Inflammatory macrophage (primary cell): ENCODE results near the gene PDAP1.

Source experiments
- DNase-seq, 2 donors: peaks; one replicate each; pipeline ENCODE4 v3.0.0-alpha.2; 2020 to 2022

Gene PDAP1

DNA sequence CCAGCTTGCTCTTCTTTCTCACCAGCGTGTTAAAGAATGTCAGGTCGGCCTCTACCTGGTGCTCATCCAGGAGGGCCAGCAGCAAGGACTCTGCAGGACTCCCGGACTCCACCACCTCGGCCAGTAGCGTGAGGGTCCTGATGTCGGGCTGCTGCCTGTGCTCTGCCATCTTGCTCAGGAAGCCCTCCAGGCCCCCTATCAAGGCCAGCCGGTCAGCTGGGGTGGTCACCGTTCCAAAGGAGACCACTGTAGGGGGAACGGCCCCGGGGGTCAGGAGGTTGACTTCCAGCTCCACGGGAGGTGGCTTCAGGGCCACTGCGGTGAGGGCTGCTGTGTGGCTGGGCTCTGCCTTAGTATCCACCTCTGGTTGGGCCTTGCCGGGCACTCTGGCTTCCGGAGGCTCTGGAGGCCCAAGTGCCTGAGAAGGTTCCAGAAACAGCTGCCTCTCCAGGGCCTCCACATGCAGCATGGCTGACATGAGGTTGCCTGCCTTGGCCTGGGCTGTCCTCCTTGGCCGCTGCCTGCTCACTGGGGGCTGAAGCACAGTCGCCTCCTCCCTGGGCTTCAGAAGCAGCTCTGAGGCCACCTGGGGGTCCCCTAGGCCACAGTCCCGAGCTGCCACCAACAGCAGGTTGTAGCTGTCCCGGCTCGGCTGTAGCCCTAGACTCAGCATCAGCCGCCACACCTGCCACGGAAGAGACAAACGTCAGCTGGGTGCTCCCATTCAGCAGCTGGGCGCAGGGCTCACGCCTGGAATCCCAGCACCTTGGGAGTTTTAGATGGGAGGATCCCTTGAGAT lies 16.7 kb upstream of the PDAP1 start:
- DNase-seq: no peak

DNA sequence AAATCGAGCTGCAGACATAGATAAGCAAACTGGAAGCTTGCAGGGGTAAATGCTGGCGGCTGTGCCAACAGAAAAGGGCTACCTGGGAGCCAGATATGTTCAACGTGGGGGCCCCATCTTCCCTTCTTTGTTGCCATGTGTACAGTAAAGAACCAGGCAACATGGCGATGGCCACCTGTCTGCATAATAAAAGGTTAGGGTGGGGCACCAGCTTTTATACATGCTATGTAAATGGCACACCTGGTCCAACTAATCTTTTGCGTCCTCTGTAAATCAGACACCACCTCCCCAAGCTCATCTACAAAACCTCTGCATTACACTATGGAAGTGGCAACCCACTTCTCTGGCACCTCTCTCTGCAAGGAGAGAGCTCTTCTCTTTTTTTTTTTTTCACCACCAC lies 14.2 kb upstream of the PDAP1 start:
- no peak for DNase-seq

DNA sequence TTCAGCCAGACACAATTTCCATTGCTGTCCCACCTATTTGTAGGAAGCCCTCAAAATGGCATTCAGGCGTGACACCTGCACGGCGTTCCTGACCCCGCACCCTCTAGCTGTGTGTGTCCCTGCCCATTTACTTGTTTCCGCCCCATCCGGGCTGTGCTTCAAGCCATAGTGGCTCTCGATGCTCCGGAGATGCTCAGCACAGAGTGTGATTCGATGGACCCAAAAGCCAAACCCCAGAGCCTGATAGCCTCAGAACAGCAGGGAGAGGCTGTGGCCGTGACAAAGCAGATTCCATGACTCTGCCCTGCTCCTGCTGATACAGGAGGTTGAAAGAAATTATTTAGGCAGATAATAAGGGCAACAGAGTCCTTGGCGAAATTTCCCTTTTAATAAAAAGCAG lies 13.8 kb upstream of the PDAP1 start:
- no peak for DNase-seq

DNA sequence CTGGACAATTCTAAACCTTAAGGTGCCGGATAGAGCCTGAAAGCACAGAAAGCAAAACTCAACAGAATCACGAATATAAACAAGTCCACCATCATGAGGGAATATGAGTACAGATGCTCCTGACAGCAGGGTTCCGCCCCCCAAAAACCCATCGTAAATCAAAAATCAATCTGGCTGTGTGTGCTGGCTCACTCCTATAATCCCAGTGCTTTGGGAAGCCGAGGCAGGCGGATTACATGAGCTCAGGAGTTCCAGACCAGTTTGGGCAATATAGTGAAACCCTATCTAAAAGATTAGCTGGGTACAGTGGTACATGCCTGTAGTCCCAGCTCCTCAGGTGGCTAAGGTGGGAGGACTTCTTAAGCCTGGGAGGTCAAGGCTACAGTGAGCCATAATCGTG lies 12.6 kb upstream of the PDAP1 start:
- no peak for DNase-seq

DNA sequence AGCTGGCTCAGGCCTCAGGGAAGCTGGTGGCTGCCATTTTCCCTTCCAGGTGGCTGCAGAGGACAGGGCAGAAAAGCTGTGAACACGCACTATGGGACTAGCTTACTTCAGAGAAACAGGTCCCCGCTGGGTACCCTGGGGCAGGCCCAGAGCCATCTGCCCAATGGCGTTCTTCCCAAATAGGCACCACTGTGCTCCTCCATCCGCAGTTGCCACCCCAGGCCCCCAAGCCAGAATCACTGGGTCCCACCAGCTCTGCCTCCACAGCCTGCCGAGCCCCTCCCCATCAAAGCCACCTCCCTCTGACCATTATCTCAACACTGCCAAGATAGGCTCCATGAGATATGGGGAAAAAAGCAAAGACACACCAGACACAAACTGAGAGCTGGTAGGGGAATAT lies 11.8 kb upstream of the PDAP1 start:
- no peak for DNase-seq

DNA sequence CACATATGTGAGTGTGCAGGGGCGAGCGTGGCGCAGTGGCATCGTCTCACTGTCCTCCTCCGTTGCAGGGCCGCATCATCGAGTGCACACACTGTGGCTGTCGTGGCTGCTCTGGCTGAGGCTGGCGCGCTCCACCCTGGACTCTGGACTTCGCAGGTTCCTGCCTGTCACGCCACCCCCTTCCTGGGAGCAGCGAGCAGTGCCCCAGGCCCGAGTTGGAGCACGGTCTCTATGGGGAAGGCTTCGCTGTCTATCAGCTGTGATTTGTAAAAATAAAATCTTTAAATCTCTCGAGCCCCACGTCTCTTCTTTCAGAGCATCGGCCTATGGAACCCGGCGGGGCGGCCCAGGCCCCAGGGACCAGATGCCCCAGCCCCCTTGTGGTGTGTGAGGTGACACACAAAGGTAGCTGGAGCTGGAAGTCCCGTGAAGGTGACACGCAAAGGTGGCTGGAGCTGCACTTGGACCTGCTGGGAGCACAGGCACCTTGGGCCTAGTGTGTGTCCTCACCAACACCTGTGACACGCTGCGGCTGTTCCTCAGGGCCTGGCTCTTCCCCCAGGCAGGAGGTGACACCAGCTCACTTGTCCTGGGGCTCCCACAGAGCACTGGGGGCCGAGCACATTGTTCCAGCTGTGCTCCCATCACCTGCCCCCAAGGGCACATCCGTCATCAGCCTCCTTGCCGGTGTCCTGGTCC lies 11.1 kb upstream of the PDAP1 start:
- no peak for DNase-seq

DNA sequence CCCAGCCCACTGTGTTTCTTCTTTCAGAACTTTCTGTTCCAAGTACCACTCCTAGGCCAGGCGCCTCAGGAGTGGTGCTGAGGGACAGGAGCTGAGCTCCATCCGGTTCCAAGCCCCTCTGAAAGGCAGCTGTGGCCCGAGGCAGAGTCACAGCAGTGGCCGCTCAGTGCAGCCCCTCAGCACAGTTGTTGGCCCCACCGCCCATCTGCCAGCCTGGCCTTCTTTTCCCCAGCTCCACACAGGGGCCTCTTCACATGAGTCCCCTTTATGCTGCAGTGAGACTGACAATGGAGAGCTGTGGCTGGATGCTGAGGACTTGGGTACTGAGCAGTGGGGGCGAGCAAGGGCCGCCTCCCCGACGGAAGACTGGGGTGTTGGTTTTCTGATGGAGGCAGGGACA lies 9.9 kb upstream of the PDAP1 start:
- DNase-seq: no peak

DNA sequence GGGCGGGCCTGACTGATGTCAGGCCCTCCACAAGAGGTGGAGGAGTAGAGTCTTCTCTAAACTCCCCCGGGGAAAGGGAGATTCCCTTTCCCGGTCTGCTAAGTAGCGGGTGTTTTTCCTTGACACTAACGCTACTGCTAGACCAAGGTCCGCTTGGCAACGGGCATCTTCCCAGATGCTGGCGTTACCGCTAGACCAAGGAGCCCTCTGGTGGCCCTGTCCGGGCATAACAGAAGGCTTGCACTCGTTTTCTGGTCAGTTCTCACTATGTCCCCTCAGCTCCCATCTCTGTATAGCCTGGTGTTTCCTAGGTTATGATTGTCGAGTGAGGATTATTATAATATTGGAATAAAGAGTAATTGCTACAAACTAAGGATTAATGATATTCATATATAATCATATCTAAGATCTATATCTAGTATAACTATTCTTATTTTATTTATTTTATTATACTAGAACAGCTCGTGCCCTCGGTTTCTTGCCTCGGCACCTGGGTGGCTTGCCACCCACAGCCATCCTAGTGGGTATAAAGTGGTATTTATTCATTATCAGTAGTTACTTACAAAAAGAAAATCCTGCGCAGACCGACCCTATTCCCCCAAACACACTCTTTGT lies 7.2 kb upstream of the PDAP1 start:
- peak; percentile 40 to 43 for DNase-seq

DNA sequence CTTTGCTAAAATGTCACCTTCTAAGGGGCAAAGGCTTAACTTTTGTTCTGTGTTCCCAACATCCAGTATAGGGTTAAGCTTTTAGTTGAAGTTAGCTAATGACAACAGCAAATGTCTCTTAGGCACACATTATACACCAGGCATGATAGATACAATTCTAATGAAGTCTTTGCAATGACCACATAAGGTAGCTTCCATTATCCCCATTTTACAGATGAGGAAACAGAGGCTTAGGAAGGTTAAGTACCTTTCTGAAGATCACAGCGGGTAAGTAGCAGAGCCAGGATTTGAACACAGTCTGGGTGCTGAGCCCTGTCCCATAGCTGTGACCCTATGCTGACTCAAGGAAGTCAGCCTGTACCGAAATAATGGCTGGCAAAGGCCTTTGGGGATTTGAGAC lies 2.2 kb upstream of the PDAP1 start:
- DNase-seq: no peak

DNA sequence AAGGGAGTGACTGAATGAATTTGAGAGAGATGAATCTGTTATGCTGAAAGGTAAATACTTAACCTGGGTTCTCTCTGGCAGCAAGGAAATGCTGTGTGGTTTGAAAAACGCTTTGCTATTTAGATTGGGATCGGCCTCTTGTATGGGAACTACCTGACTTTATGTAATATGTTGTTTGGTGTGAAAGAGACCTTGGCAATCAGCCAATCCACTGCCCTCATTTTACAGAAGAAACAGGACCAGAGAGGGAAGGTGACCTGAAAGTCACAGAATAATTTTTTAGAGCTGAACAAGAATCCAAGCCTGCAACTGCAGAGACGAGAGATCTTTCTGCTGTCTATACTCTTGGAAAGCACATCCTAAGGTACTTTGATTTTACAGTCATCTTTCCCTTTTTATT lies 1.4 kb upstream of the PDAP1 start:
- no peak for DNase-seq

DNA sequence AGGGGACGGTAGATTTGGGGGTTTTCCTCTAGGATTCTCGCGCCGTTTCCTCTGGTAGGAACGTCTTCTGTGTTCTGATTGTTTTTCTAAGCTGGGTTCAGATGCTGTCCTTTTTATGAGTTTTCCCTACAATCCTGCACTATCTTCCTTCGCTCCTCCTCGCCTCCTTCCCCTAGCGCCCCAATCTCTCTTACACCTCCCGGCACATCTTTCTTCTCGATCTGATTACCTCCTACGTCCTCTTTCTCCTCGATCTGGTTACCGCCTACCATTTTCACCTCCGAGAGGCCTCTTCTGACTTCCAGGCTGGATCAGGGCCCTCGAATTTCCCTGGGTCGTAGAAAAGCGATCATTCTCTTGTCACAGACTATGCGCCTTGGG lies 785 bp upstream of the PDAP1 start:
- no peak for DNase-seq

DNA sequence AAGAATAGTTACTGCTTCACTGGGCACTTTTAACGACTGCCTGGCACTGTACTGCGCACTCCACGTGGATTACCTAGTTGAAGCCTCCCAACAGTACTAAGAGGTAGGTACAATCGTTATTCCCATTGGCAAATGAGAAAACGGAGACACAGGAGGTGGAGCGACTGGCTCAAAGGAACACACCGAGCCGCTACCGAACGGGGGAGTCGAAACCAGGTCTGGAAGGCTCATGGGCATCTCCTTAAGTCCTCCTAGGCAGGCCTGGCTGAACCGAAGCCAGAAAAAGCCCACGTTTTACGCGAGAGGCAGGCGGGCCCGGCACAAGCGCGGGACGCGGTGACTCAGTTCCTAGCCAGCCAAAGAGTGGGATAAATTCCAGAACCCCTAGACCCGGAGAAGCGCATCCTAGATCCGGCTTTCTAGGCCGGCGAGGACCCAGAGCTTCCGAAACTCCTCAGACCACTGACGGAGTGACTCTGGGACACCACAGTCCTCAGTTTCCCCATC lies 472 bp downstream of the PDAP1 start:
- peak in 1 of 2 donors; percentile 52 for DNase-seq

DNA sequence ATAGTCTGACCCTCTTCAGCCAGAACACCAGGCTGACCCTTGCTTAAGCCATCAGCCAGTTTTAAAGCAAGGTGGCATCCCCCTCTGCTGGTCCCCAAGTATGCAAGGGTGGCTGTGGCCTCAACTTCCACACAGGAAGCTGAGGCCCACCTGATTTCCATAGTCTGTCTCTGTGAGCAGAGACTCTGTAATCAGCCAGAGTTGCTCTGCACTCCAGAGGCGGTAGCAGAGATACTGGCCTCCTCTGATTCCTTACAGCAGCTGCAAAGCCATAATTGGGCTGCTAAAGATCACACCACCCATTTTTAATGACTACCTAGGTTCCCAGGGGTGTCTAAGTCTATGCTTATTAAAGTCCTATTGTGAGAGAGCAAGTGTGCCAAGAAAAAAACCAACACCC lies 1.8 kb downstream of the PDAP1 start:
- DNase-seq: no peak

DNA sequence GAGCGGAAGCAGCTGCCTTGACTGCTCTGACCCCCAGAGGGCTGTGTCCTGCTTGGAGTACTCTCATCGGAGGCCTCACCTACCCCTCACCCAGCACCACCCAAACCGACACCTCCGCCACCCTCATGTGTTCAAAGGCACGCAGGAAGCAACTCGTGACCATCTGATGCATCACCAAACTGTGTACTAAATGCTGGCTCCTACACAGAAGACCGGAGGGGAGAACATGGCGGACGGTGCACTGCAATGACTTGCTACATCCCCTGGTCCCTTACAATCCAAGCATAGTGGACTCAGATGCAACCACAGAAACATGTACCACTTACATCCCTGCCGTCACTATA lies 3.4 kb downstream of the PDAP1 start:
- DNase-seq: no peak

DNA sequence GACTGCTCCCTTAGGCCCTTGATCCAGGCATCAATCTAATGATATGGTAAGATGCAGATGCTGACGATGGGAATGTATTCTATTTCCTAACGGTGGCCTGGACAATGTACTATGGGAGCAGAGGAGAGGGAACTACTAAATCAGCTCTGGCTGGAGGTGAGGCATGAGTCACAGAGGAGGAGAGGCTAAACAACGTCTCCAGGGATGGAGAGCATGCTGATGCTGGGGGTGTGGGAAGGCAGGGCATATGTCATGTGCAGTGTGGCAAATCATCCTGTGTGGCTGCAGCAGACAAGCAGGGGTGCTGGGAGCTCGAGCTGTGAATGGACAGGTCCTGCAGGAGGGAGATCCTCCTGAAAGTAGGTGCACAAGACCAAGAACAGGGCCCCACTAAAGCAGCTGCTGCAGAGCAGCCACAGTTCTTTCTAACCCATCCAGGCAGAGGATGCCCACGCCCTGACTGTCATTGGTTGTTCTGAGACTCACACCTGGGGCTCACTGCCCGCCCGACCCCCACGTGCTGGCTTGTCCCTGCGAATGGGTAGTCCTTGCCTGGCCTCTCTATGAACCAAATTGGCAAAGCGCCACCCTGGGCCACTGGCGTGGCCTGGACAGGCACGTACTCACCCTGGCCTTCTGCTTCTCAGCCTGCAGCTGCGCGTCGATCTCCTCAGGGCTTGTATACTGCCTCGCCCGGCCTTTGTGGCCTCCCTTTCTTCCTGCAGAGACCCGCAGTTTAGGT lies 4.0 kb downstream of the PDAP1 start:
- DNase-seq: no peak

DNA sequence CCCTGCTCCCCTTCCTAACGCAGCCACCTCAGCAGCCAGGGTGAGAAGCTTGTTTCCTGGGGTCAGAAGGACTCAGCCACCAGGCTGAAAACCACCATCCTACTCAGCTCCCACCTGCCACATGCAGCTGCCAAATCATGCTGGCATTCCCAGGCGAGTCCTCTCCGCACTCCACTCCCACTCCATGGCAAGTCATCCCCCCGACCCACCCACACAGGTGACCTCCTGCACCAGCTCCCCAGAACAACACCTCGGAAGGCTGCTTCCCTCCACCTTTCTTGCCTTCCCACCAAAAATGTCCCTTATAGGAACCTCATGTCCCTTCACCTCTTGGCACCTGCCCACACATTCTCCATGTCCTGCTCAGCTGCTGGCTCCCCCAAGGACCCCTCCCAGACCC lies 4.6 kb downstream of the PDAP1 start:
- DNase-seq: no peak

DNA sequence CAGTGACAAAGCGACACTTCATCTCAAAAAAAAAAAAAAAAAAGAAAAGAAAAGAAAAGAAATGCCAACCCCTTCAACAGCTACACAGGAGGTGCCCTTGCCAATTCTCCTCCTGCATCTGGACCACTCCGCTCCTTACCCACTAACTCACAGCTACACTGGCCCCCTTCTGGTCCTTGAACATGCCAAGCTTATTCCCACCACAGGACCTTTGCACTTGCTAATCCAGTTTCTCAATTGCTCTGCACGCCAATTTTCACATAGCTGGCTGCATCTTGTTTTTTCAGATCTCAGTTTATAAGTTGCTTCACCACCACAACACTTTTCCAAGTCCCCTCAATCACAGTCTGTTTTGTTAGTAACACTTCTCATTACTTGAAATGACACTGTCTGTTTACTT lies 5.5 kb downstream of the PDAP1 start:
- no peak for DNase-seq

DNA sequence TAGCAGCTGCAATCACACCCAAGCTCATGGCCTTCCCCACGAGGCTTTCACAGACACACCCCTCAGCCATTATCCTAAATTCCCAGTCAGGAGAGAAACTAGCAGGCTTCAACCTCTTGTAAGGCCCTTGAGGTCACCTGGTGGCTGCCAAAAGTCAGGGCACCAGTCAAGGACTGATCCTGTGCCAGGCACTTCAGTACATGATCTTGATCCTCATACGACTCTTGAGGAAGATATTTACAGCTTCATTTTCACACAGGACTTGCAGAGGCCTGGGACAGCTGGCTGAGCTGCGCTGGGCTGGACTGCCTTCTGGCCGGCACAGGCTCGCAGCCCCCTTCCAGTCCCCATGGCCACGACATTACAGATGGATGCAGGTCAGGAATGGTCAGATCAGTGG lies 8.8 kb downstream of the PDAP1 start:
- DNase-seq: no peak

DNA sequence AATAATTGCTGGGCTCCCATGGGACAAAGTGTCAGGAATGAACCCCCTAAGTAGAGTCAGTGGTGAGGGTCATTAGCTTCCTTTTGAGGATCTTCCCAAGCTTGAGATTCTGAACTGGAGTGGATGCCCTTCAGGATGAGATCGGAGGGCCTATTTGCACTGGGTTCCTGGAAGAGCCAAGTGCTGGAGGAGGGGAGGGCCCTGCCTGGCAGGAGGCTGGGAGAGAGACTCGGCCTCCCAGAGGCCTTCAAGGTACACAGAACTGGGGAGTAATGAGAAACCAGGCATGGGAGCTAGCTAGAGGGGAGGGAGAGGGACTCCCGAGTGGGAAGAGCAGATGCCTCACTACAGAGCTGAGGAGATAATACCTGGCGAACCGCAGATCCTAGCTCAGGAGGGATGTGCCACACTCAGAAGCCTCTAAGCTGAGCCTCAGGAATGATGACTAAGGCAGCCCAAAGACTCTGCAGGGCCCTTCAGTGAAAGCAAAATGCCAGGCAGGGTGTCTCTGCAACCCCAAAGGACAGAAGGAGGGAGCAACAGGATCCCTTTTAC lies 9.4 kb downstream of the PDAP1 start:
- DNase-seq: no peak

DNA sequence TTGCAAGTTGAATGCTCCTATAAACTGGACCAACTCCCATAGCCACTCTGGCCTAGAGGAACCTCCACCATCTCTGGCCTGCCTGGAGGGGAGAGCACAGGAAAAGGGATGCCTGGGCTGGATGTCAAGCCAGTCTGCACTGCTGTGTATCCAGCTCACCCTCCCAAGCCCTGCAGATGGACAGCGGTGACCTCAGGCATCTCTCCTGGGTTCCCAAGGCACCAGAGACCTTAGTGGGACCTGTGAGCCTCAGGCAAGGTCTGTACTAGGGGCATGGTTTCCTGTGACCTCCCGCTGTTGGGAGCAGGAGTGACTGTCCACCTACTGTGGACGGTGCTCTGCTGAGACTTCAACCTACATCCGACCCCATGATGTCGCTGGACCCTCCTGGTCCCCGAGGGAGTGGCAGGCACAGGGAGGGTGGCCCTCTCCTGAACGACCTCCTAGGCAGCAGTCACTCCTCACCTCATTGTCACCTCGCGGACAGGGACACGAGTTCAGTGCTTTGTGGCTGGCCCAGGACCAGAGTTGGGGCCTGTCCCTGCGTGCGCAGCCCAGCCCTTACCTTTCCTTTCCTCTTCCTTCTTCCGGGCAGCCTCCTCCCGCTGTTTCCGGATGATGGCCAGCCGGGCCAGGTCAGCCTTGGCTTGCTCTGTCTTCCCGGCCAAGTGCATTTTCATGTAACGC lies 11.0 kb downstream of the PDAP1 start:
- no peak for DNase-seq

DNA sequence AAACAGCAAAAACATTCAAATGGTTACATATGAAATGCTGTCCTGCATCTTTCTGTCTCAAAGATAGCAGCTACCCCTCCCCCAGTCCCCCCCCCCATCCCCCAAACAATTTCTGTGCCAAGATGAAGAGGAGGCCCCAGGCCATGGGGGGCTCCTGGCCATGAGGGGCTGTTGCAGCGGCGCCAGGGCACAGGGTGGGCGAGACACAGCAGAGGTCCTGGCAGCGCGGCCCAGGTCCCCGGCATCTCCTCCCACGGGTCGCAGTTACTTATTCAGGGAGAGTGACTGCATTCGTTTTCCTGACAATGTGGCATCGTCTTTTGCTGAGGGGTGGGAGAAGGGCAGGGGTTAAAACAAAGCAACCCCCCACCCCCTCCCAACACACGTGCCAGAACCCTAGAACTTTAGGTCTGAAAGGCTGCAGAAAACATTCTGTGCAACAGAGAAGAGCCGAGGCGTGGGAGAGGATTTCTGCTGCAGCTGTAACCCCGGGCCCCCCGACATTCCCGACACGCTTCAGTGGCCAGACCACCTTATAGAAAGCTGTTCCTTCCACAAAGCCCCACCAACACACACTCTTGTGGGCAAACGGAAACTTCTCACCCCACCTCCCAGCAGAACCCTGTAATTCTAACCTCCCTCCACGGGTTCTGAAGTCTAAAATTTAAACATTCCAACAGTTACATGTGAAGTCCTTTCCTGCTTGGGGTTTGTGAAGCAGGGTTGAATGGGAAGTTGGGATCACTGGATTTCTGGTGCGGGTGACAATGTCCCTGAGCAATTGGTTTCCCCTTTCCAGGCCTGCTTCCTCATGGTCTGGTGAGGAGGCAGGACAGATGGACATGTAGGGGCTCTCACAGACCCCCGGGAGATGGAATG lies 11.7 kb downstream of the PDAP1 start:
- DNase-seq: no peak
